Caco-2 (cell line): Measurements from ENCODE around the gene PCED1B. TPM values are rescaled to one million over a fixed set of nuclear protein-coding genes. Genes with fewer than 3 reads are reported as not detected.

Experiments
- BruUV-seq: library from RNA; stranded (reverse); fragments of 400-500 nt; replicated peaks from 2 replicates; lab custom pipeline; 2021; lab: Mats Ljungman, UMichigan
- CTCF ChIA-PET: fragments of 300-600 bp; sonication (Branson Sonifier 250); formaldehyde crosslinking; loops from one replicate; lab custom pipeline; 2022; ENCODE audit warnings: antibody characterized with exemption; lab: Charles Lee
- POLR2A ChIA-PET: fragments of 300-600 bp; sonication (Branson Sonifier 250); formaldehyde crosslinking; loops from one replicate; lab custom pipeline; 2022; ENCODE audit warnings: antibody characterized with exemption; lab: Charles Lee
- DNase-seq, 2 experiments: peaks; one replicate each; pipeline versions ENCODE4 v3.0.0 to v3.0.0-alpha.2; 2020 to 2022
- H3K27me3 ChIP-seq: replicated peaks from 2 replicates; pipeline ENCODE4 v1.6.0; 2011; ENCODE audit warnings: low read length; ENCODE audit not compliant: control insufficient read depth, insufficient read depth
- H3K36me3 ChIP-seq: 2 replicates; pipeline ENCODE4 v1.5.1; 2011; ENCODE audit warnings: low read length; ENCODE audit not compliant: control insufficient read depth, insufficient read depth
- H3K4me1 ChIP-seq: fragments of 250-450 bp; sonication (Bioruptor Pico); 2 replicates; pipeline ENCODE4 v1.5.1; 2020; ENCODE audit warnings: mild to moderate bottlenecking
- H3K4me3 ChIP-seq: 2 replicates; pipeline ENCODE4 v1.5.1; 2011; ENCODE audit warnings: low read depth, mild to moderate bottlenecking, control low read depth, low read length
- H3K9me3 ChIP-seq: fragments of 250-450 bp; sonication (Bioruptor Pico); 2 replicates; pipeline ENCODE4 v1.5.1; 2020; ENCODE audit warnings: mild to moderate bottlenecking, moderate library complexity
- H3K27ac Mint-ChIP-seq: one replicate; pipeline ENCODE4 v1.8.0; 2022; ENCODE audit warnings: mixed read lengths; ENCODE audit not compliant: unreplicated experiment
- H3K27me3 Mint-ChIP-seq: one replicate; pipeline ENCODE4 v1.8.0; 2022; ENCODE audit warnings: mixed read lengths; ENCODE audit not compliant: insufficient read depth, unreplicated experiment
- H3K36me3 Mint-ChIP-seq: one replicate; pipeline ENCODE4 v1.8.0; 2022; ENCODE audit warnings: mild to moderate bottlenecking, mixed read lengths; ENCODE audit not compliant: insufficient read depth, unreplicated experiment
- H3K4me1 Mint-ChIP-seq: one replicate; pipeline ENCODE4 v1.8.0; 2022; ENCODE audit warnings: low read depth, mixed read lengths; ENCODE audit not compliant: unreplicated experiment
- H3K4me3 Mint-ChIP-seq: one replicate; pipeline ENCODE4 v1.8.0; 2022; ENCODE audit warnings: mild to moderate bottlenecking, moderate library complexity, mixed read lengths; ENCODE audit not compliant: unreplicated experiment
- H3K9me3 Mint-ChIP-seq: one replicate; pipeline ENCODE4 v1.8.0; 2022; ENCODE audit warnings: mixed read lengths; ENCODE audit not compliant: unreplicated experiment
- intact Hi-C: fragments of 100-400 bp; cut with micrococcal nuclease; formaldehyde crosslinking; loops from one replicate; pipeline ENCODE4 v1.10.0; 2022; ENCODE audit not compliant: unreplicated experiment
- total RNA-seq: library from RNA; stranded (reverse); gene quantifications from 2 replicates; pipeline ENCODE4 v1.2.3, GENCODE V29; 2022
- TF ChIP-seq, protein P1 (sequence below), 2 experiments: fragments of 200-600 bp in 1 of 2; IDR thresholded peaks; 1 replicate in 1 of 2; 2 replicates in 1 of 2; pipeline versions ENCODE4 v1.5.1 to v1.8.0; 2011 to 2022; ENCODE audit warnings: antibody characterized with exemption in 1 of 2, control low read depth in 1 of 2, inconsistent platforms in 1 of 2, low read depth in 1 of 2, low read length in 1 of 2, mild to moderate bottlenecking in 1 of 2, moderate library complexity in 1 of 2; ENCODE audit not compliant: insufficient read depth in 1 of 2, severe bottlenecking in 1 of 2, unreplicated experiment in 1 of 2

PCED1B gene
- total RNA-seq, 1 experiment from 2014 or later: 7.0 TPM

DNA sequence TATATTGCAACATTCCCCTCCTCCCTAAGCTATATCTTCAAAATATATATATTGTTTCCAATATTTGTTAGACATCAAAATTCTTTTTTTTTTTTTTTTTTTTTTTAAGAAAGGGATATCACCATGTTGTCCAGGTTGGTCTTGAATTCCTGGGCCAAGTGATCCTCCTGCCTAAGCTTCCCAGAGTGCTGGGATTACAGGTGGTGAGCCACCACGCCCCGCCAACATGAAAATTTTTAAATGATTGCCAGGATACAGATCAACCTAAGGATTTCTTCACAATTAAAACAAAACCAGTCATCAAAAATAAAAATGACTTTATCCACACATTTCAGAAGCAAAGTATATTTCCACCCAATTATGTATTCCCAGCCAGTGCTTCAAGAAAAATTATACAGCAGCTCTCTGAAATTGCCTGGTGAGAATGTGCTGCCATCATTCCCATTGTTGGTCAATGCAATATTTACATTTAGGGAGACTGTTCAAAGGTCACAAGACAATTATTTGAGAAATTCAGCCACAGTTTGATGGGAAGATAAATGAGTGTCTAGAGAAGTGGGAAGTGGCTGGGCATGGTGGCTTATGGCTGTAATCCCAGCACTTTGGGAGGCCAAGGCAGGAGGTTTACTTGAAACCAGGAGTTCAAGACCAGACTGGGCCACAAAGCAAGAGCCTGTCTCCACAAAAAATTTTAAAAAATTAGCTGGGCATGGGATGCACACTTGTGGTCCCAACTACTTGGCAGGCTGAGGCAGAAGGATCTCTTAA is 142.0 kb downstream of the PCED1B start:
- intact Hi-C loops: loop anchor here (1.0 to 2.0 kb wide), 3 partner anchors 10 to 189 kb away; partner anchors contain the start of genes AMIGO2 and PCED1B
- H3K36me3 ChIP-seq: no peaks in the 10 kb centered on the region
- no peak overlapping the region for H3K4me3 ChIP-seq
- TF ChIP-seq, protein P1, sequence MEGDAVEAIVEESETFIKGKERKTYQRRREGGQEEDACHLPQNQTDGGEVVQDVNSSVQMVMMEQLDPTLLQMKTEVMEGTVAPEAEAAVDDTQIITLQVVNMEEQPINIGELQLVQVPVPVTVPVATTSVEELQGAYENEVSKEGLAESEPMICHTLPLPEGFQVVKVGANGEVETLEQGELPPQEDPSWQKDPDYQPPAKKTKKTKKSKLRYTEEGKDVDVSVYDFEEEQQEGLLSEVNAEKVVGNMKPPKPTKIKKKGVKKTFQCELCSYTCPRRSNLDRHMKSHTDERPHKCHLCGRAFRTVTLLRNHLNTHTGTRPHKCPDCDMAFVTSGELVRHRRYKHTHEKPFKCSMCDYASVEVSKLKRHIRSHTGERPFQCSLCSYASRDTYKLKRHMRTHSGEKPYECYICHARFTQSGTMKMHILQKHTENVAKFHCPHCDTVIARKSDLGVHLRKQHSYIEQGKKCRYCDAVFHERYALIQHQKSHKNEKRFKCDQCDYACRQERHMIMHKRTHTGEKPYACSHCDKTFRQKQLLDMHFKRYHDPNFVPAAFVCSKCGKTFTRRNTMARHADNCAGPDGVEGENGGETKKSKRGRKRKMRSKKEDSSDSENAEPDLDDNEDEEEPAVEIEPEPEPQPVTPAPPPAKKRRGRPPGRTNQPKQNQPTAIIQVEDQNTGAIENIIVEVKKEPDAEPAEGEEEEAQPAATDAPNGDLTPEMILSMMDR (IDR thresholded peaks at IDR 0.05; ENCODE audit: insufficient read depth in 1 of 2, low read depth in 1 of 2, low read length in 1 of 2, severe bottlenecking in 1 of 2, unreplicated experiment in 1 of 2): no peak
- H3K36me3 Mint-ChIP-seq: peaks cover 7% of the 10 kb centered on the region
- peak; percentile 76 to 77 for DNase-seq
- peaks cover 49% of the 10 kb centered on the region for H3K4me1 Mint-ChIP-seq
- no peaks in the 10 kb centered on the region for H3K9me3 ChIP-seq
- no peaks in the 10 kb centered on the region for H3K9me3 Mint-ChIP-seq
- no peaks in the 10 kb centered on the region for H3K27me3 Mint-ChIP-seq
- no peaks in the 10 kb centered on the region for H3K27me3 ChIP-seq
- BruUV-seq: no TSS peak
- peak overlapping the region; percentile 41 for H3K4me3 Mint-ChIP-seq
- peaks cover 61% of the 10 kb centered on the region for H3K4me1 ChIP-seq
- ChIA-PET CTCF (interaction anchor here (0.6 to 0.7 kb wide), 2 partner anchors 628 to 684 kb away, joined by 4 to 6 read pairs; no protein-coding TSS in a partner anchor), POLR2A (no interaction called here)
- peak overlapping the region; percentile 84 for H3K27ac Mint-ChIP-seq

DNA sequence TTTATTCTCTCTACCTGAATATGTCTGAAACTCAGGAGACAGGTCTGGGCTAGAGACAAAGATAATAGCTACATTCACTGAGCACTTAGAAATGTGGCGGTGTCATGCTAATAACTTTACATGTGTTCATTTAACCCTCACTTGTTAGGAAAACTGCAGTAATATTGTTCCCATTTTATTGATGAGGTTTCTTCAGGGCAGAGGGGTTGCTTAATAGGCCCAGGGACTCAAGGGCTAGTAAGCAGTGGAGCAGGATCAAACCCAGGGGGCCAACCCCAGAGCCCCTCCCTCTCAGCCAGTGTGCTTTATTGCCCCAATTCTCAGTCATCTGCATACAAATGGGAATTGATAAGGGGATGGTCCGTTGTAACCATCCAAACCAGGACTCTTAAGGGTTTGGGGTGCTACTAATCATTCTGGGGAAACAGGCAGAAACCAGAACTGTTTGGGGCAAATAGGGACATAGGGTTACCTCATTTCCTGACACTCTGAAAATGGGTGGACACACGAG is 143.2 kb downstream of the PCED1B start:
- BruUV-seq: no TSS peak
- intact Hi-C loops: loop anchor here (2.0 kb wide), 1 partner anchor 190 kb away; no protein-coding TSS in a partner anchor
- H3K27me3 ChIP-seq: no peaks in the 10 kb centered on the region
- Mint-ChIP-seq H3K27me3 (no peaks in the 10 kb centered on the region), H3K9me3 (no peaks in the 10 kb centered on the region), H3K4me3 (peak overlapping the region; percentile 47), H3K36me3 (peaks cover 7% of the 10 kb centered on the region), H3K27ac (peak overlapping the region; percentile 66), H3K4me1 (peaks cover 42% of the 10 kb centered on the region)
- no peaks in the 10 kb centered on the region for H3K9me3 ChIP-seq
- CTCF ChIA-PET: no interaction called here
- no peak overlapping the region for H3K4me3 ChIP-seq
- no peak for DNase-seq
- POLR2A ChIA-PET: no interaction called here
- TF ChIP-seq, protein P1 (IDR thresholded peaks at IDR 0.05; ENCODE audit: insufficient read depth in 1 of 2, low read depth in 1 of 2, low read length in 1 of 2, severe bottlenecking in 1 of 2, unreplicated experiment in 1 of 2): no peak
- peaks cover 61% of the 10 kb centered on the region for H3K4me1 ChIP-seq
- no peaks in the 10 kb centered on the region for H3K36me3 ChIP-seq

GRCh38 chr12:47223031-47223847 is 143.8 kb downstream of the PCED1B start:
- Mint-ChIP-seq H3K27me3 (no peaks in the 10 kb centered on the region), H3K9me3 (no peaks in the 10 kb centered on the region), H3K4me3 (peak overlapping the region; percentile 47), H3K36me3 (peaks cover 7% of the 10 kb centered on the region), H3K4me1 (peaks cover 42% of the 10 kb centered on the region), H3K27ac (peak overlapping the region; percentile 66)
- intact Hi-C loops: loop anchor here (2.0 kb wide), 1 partner anchor 190 kb away; no protein-coding TSS in a partner anchor
- H3K27me3 ChIP-seq: no peaks in the 10 kb centered on the region
- DNase-seq: peak; percentile 63 to 65
- H3K9me3 ChIP-seq: no peaks in the 10 kb centered on the region
- ChIA-PET CTCF (no interaction called here), POLR2A (no interaction called here)
- no peaks in the 10 kb centered on the region for H3K36me3 ChIP-seq
- no TSS peak for BruUV-seq
- peaks cover 63% of the 10 kb centered on the region for H3K4me1 ChIP-seq
- TF ChIP-seq, protein P1 (IDR thresholded peaks at IDR 0.05; ENCODE audit: insufficient read depth in 1 of 2, low read depth in 1 of 2, low read length in 1 of 2, severe bottlenecking in 1 of 2, unreplicated experiment in 1 of 2): no peak
- no peak overlapping the region for H3K4me3 ChIP-seq
